A673 (cell line): ENCODE measurements around the gene BTLA.

Experiments
- EZH2 ChIP-seq: fragments of 200-600 bp; sonication (generic); IDR thresholded peaks from 2 replicates; pipeline ENCODE4 v1.6.1; 2017; ENCODE audit warnings: borderline replicate concordance, low read depth, mild to moderate bottlenecking, mixed read lengths, antibody characterized with exemption, low read length; ENCODE audit not compliant: poor library complexity, severe bottlenecking
- TF ChIP-seq, protein P1 (sequence below): fragments of 300-800, 200-600 bp; sonication (generic); conservative IDR thresholded peaks from 2 replicates; pipeline ENCODE4 v1.5.1; 2017; ENCODE audit warnings: low read depth, mild to moderate bottlenecking, antibody characterized with exemption, low read length, moderate library complexity, mixed read lengths

- TF ChIP-seq, protein P1, sequence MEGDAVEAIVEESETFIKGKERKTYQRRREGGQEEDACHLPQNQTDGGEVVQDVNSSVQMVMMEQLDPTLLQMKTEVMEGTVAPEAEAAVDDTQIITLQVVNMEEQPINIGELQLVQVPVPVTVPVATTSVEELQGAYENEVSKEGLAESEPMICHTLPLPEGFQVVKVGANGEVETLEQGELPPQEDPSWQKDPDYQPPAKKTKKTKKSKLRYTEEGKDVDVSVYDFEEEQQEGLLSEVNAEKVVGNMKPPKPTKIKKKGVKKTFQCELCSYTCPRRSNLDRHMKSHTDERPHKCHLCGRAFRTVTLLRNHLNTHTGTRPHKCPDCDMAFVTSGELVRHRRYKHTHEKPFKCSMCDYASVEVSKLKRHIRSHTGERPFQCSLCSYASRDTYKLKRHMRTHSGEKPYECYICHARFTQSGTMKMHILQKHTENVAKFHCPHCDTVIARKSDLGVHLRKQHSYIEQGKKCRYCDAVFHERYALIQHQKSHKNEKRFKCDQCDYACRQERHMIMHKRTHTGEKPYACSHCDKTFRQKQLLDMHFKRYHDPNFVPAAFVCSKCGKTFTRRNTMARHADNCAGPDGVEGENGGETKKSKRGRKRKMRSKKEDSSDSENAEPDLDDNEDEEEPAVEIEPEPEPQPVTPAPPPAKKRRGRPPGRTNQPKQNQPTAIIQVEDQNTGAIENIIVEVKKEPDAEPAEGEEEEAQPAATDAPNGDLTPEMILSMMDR, result no peak
- no peak for TF ChIP-seq EZH2
These were observed 81.5 kb downstream of the BTLA start for GRCh38 chr3:112417696-112418318.
